ENCODE measurements around the gene DGKH.

- TF ChIP-seq CTCF (IDR thresholded peaks at IDR 0.05) (no peak), POLR2A (IDR thresholded peaks at IDR 0.05) (no peak)
Measured at GRCh38 chr13:42101821-42102585, 53.6 kb downstream of the DGKH start.

All from breast epithelium (tissue), 3 donors.